AG08395 (cell line): ENCODE results near the gene ANKLE1.

Source experiments
- DNase-seq: peaks from one replicate; pipeline ENCODE4 v3.0.0; 2012; ENCODE audit warnings: mixed read lengths, low spot score

Gene ANKLE1

GRCh38 chr19:17305517-17306284 is 24.0 kb downstream of the ANKLE1 start, which contains the start of gene MRPL34:
MRPL34 (plus strand) TSS chr19:17305872; CDS start chr19:17305893, 21 bp downstream.
- DNase-seq, result peak; percentile 92

- no peak for DNase-seq
Observed at GRCh38 chr19:17306285-17306714, 24.6 kb downstream of the ANKLE1 start.

GRCh38 chr19:17307876-17308377 is 26.2 kb downstream of the ANKLE1 start:
- DNase-seq, result no peak

- DNase-seq, result peak; percentile 98
Observed at GRCh38 chr19:17309198-17309964, 27.7 kb downstream of the ANKLE1 start, which contains the start of gene DDA1. DDA1 (plus strand) TSS chr19:17309563; CDS start chr19:17309655, 92 bp downstream.

GRCh38 chr19:17309965-17310461 is 28.3 kb downstream of the ANKLE1 start:
- DNase-seq, result no peak

- DNase-seq, result peak; percentile 59
Observed at GRCh38 chr19:17311455-17312188, 29.9 kb downstream of the ANKLE1 start.

GRCh38 chr19:17312189-17313113 is 30.8 kb downstream of the ANKLE1 start:
- DNase-seq, result no peak

- no peak for DNase-seq
Observed at GRCh38 chr19:17314007-17314593, 32.4 kb downstream of the ANKLE1 start.

- DNase-seq, result no peak
Observed at GRCh38 chr19:17318966-17319365, 37.3 kb downstream of the ANKLE1 start.

GRCh38 chr19:17319473-17320238 is 38.0 kb downstream of the ANKLE1 start:
- DNase-seq, result no peak

GRCh38 chr19:17320435-17320834 is 38.7 kb downstream of the ANKLE1 start:
- DNase-seq, result no peak

- no peak for DNase-seq
Observed at GRCh38 chr19:17321655-17322489, 40.2 kb downstream of the ANKLE1 start.

- DNase-seq, result no peak
Observed at GRCh38 chr19:17322854-17323253, 41.2 kb downstream of the ANKLE1 start.

GRCh38 chr19:17323300-17323963 is 41.7 kb downstream of the ANKLE1 start:
- DNase-seq, result no peak

GRCh38 chr19:17323964-17324332 is 42.2 kb downstream of the ANKLE1 start:
- DNase-seq, result no peak

GRCh38 chr19:17324357-17325114 is 42.8 kb downstream of the ANKLE1 start:
- DNase-seq, result no peak

GRCh38 chr19:17325133-17325532 is 43.4 kb downstream of the ANKLE1 start:
- no peak for DNase-seq
